ENCODE measurements around the gene TRMT2A. TPM values are rescaled to one million over a fixed set of nuclear protein-coding genes. Genes with fewer than 3 reads are reported as not detected.

Gene TRMT2A
- total and polyA plus RNA-seq, 8 donors = 39.3 to 60.4 (median 46.6) TPM

GRCh38 chr22:20086763-20087162 lies 30.3 kb downstream of the TRMT2A start:
- DNase-seq (no peak), ATAC-seq (no peak)
- Histone ChIP-seq H3K27ac (no peak overlapping the region), H3K9me3 (no peaks in the 10 kb centered on the region), H3K4me3 (no peak overlapping the region), H3K4me1 (peaks cover 7 to 39% of the 10 kb centered on the region in 2 donors), H3K27me3 (no peaks in the 10 kb centered on the region), H3K36me3 (peaks cover 0 to 63% of the 10 kb centered on the region in 2 donors)
- TF ChIP-seq, protein P1, sequence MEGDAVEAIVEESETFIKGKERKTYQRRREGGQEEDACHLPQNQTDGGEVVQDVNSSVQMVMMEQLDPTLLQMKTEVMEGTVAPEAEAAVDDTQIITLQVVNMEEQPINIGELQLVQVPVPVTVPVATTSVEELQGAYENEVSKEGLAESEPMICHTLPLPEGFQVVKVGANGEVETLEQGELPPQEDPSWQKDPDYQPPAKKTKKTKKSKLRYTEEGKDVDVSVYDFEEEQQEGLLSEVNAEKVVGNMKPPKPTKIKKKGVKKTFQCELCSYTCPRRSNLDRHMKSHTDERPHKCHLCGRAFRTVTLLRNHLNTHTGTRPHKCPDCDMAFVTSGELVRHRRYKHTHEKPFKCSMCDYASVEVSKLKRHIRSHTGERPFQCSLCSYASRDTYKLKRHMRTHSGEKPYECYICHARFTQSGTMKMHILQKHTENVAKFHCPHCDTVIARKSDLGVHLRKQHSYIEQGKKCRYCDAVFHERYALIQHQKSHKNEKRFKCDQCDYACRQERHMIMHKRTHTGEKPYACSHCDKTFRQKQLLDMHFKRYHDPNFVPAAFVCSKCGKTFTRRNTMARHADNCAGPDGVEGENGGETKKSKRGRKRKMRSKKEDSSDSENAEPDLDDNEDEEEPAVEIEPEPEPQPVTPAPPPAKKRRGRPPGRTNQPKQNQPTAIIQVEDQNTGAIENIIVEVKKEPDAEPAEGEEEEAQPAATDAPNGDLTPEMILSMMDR (IDR thresholded peaks at IDR 0.05) = no peak
- intact Hi-C loops (cut with DNase I) = no loop called here

- intact Hi-C loops (cut with DNase I) = no loop called here
- peaks cover 0 to 57% of the 10 kb centered on the region in 2 donors for H3K36me3 ChIP-seq
Measured at GRCh38 chr22:20086101-20086599, 30.9 kb downstream of the TRMT2A start.

DNA sequence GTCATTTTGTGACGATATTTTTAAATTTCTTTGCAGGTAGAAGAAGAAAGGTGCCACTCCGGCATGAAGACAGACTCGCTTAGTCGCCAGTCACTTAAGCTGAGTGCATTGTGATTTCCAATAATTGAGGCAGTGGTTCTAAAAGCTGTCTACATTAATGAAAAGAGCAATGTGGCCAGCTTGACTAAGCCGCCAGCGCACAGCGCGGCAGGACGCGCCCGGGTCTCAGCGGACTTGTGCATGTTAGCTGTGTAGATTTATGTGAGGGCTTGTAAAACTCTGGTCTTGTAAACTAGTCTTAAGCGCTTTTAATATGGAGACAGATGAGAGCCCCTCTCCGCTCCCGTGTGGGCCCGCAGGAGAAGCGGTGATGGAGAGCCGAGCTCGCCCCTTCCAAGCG lies 31.4 kb downstream of the TRMT2A start:
- ATAC-seq (no peak), DNase-seq (peak in 1 of 4 donors; percentile 50)
- intact Hi-C loops (cut with DNase I) = no loop called here
- TF ChIP-seq, protein P1 (IDR thresholded peaks at IDR 0.05) = no peak
- Histone ChIP-seq H3K4me3 (no peak overlapping the region), H3K27me3 (no peaks in the 10 kb centered on the region), H3K4me1 (peaks cover 13 to 50% of the 10 kb centered on the region in 2 donors), H3K36me3 (peaks cover 0 to 52% of the 10 kb centered on the region in 2 donors), H3K9me3 (no peaks in the 10 kb centered on the region), H3K27ac (no peak overlapping the region)

More at GRCh38 chr22:20086101-20086599, 30.9 kb downstream of the TRMT2A start:
- TF ChIP-seq, protein P1 (IDR thresholded peaks at IDR 0.05) = no peak
- peak in 1 of 4 donors; percentile 44 for DNase-seq
- Histone ChIP-seq H3K27me3 (no peaks in the 10 kb centered on the region), H3K27ac (no peak overlapping the region), H3K4me3 (no peak overlapping the region), H3K9me3 (no peaks in the 10 kb centered on the region), H3K4me1 (peaks cover 12 to 45% of the 10 kb centered on the region in 2 donors)
- ATAC-seq = no peak

- Histone ChIP-seq H3K4me1 (peaks cover 13 to 52% of the 10 kb centered on the region in 2 donors), H3K27ac (no peak overlapping the region), H3K27me3 (no peaks in the 10 kb centered on the region), H3K9me3 (no peaks in the 10 kb centered on the region), H3K36me3 (peaks cover 0 to 44% of the 10 kb centered on the region in 2 donors), H3K4me3 (no peak overlapping the region)
- TF ChIP-seq, protein P1 (IDR thresholded peaks at IDR 0.05) = no peak
- no peak for ATAC-seq
- DNase-seq = peak in 1 of 4 donors; percentile 62
- intact Hi-C loops (cut with DNase I) = no loop called here
Measured at GRCh38 chr22:20084547-20085413, 32.2 kb downstream of the TRMT2A start.

DNA sequence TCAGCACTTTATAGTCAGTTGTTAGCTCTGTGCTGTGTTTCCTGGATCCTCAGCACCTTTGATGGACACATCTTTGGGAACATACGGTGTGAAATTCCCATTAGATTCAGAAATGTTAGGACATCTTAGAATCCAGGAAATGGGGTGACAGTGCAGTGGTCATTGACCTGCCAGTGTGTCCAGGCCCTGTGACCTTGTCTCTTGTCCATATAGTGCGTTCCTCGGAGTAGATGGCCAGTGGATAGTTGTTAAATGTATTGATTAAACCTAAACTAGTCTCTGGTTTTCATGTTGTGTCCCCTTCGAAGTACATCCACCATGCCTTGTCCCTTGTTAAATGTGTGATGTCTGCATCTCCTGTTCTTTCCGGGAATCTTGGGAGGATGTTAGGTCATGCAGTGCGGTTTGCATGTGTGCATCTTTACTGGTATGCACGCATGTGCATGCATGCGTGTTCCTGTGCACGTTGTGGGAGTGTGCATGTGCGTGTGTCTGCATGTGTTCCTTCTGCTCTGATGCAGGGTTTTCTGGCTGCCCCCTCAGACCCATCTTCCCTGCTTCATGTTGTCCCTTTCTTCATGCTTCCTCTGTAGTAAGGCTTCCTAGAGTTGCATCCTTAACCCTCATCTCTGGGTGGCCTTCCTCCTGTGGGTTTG lies 33.0 kb downstream of the TRMT2A start:
- peaks cover 13 to 57% of the 10 kb centered on the region in 2 donors for H3K4me1 ChIP-seq
- intact Hi-C loops (cut with DNase I) = no loop called here

More for the DNA sequence above, 33.0 kb downstream of the TRMT2A start:
- H3K27ac ChIP-seq = no peak overlapping the region
- peaks cover 0 to 36% of the 10 kb centered on the region in 2 donors for H3K36me3 ChIP-seq
- no peak overlapping the region for H3K4me3 ChIP-seq
- DNase-seq (no peak), ATAC-seq (no peak)
- TF ChIP-seq, protein P1 (IDR thresholded peaks at IDR 0.05) = no peak
- H3K27me3 ChIP-seq = no peaks in the 10 kb centered on the region
- H3K9me3 ChIP-seq = no peaks in the 10 kb centered on the region

All from left lung (tissue), 10 donors.